HG03060 (cell line): ENCODE measurements around the gene DNAJC13.
A peak's percentile ranks its signal among the peaks of the same experiment; 100 is the strongest.
"Not testable (repeated sequence)": the region's sequence is repeated elsewhere in the genome, so short reads cannot be mapped to it uniquely, and the experiment has no call there.

Experiments
- ATAC-seq: cut with Tn5 transposase; IDR thresholded peaks from one replicate; pipeline ENCODE4 v1.9.1; 2021; ENCODE audit warnings: low read depth, moderate number of reproducible peaks; ENCODE audit not compliant: unreplicated experiment

Gene DNAJC13

GRCh38 chr3:132538072-132538471 is 120.8 kb downstream of the DNAJC13 start:
- no peak for ATAC-seq

- no peak for ATAC-seq
These were observed 122.4 kb downstream of the DNAJC13 start for GRCh38 chr3:132539681-132540080.

- no peak for ATAC-seq
These were observed 125.3 kb downstream of the DNAJC13 start for GRCh38 chr3:132542577-132542976.

DNA sequence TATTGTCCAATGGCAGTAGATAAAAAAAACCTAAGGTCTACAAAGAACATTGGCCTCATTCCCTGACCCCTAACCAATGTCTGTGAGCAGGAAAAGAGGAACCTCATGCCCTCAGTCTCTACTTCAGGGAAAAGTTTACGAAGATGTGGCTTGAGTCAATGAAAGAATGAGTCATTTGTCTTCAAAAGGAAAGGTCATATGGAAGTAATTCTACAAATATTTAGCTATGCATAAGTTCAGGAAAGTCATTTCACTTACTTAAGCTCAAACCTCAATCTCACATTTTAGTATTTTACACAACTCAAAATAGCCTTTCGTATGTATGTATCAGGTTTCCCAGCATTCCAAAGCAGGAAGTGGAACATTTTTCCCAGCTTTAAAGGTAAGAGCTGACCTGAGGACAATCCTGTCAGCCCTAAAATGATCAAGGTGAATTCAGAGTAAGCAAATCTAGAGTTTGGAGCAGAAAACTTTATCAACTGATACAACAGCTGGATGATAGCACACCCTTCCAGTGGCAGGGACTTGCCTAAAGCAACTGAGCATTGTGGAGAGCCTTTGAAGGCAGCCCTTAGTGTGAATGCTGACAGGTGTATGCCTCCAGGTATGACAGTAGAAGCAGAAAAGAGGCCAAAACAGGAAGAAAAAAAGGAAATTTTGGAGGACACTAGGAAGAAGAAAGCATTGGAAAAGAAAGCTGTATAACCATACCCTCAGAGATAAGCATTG is 125.9 kb downstream of the DNAJC13 start:
- no peak for ATAC-seq

DNA sequence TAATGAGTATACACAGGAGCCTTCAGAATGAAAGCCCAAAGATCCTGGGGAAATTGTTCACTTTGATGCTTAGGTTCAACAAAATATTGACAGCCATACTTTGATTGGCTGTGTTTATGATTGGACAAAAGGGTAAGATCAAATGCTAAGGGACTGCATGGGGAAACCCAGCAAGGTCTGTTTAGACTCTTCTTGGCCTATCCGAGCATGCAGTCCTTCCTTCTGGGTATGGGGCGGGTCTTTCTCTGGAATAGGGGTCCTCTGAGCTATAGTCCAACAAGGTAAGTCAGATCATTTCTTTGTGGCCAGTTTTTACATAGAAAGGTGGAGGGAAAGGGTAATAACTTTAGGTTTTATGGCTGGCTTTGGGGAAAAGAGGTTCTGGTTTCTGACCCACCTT is 126.8 kb downstream of the DNAJC13 start:
- no peak for ATAC-seq

DNA sequence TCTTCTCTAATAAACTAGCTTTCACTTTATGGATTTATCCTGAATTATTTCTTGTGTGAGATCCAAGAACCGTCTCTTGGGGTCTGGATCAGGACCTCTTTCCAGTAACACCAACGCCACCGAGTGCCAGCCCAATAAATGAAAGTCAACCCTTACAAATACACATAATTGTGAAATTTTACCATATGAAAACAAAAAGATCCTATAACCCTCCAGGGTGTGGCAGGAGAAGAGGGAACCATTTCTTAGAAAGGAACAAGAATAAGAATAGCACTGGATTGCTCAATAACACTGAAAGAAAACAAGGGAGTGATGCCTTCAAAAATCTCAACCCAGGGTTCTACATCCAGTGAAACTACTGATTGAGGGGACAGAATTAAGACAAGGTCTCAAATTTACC is 128.2 kb downstream of the DNAJC13 start:
- ATAC-seq = no peak

DNA sequence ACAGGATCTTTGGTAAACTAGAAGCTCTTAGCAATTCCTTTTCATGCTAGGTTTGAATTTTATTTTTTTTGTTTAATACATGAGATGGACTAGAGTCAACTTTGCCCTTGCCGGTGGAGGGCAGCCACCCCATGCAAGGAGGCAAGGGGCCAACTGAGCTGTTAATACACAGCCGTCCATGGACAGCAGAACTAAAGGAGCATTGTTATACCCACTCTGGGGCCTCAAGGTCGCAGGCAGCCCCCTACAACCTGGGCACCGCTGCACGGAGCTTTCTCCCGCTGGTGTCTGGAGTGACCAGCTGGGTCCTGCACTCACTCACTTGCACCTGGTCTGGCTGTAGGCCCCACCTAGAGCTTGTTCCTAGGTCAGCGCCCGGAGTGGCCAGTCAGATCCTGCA is 131.9 kb downstream of the DNAJC13 start:
- ATAC-seq = no peak

- ATAC-seq = peak; percentile 86
These were observed 132.7 kb downstream of the DNAJC13 start for GRCh38 chr3:132549890-132550578.

DNA sequence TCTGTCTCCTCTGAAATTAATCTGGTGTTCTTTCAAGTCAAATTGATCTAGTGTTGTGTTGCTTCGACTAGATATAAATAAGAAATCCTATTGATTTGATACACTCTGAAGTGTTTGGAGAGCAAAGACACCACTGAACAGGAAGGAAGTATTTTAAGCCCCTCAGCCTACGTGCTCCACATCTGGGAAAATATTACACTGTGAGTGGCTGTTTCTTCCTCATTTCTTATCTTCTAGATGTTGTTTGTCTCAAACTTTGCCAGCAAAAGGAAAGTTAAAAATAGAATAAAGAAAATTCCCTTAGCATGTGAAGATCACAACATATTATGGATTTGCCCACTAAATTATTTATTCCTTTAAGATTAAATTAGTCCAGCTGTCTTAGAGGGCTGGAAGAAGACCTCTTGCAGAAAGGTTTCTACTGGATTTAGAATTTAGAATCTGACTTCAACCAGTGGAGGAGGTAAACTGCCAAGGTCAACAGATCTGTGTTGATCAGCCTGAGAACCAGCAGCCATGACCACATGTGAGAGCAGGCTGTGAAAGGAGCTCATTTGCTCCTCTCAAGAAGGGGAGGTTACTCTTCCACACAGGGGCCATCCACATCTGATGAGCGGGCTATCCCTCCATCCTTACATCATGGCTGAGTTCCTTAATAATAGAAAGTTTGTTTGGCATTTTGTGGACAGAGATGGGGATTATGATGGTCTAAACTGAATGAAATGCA is 133.4 kb downstream of the DNAJC13 start:
- ATAC-seq = no peak

DNA sequence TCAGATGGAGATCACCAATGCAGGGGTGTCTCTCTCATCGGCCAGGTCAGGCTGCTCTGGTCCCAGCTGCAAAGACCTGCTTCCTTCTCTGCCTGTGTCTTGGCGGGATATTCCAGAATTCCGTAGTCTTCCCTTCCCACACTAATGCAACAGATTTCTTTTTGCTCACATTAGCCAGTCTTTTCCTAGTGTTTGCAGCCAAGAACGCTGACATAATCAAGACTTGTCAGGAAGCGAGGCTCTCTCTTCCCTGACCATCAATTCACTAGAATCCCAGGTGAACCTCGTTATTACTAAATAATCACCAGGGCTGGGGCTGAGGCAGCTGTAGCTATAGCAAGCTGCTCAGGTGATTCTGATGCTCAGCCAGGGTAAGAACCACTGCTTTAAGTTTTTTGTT is 136.5 kb downstream of the DNAJC13 start:
- no peak for ATAC-seq

DNA sequence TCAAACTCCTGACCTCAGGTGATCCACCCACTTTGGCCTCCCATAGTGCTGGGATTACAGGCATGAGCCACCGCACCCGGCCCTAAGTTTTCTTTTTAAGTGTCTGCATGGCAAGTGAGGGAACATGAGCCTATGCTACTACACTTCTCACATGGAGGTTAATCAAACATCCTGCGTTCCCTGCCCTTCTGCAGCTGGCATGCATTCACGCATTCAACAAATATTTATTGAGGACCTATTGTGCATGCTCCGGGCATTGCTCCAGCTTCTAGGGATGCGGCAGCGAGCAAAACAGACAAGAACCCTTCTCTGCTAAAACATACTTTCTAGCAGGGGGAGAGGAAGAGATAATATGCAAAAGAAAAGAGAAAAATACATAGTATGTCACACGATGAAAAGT is 137.1 kb downstream of the DNAJC13 start:
- no peak for ATAC-seq

DNA sequence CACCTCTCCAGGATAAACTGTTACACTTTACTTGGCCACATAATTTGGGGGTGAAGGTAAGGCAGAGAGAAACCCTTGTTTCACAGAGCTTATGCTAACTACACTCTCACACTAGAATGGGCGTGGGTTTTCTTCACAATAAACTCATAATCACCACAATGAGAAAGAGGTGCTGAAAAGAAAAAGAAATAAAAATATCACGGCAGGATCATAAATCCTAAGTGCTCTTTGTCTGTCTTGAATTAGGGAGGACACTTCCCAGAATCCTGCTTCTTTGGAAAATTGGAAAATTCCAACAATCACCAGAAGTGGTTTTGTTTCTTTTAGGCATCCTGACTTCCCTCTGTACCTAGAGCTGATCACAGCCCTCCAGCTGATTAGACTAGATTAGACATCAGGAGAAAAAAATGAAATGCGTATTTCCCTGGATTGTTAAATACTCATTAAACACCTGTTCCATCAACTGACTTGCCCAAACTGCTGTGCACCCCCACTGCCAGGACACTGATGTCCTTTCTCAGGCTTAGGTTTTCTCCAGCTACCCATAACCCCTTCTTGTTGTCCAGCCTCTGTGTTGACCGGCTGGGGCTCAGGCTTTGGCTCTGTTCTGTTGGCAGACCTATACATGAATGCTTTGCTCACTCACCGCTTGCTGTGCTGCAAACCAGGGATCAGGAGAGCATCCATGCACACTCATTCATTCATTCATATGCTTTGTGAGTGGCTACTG is 138.2 kb downstream of the DNAJC13 start:
- ATAC-seq = no peak

- ATAC-seq = not testable (repeated sequence)
These were observed 138.7 kb downstream of the DNAJC13 start for GRCh38 chr3:132556036-132556386.

GRCh38 chr3:132556508-132557159 is 139.3 kb downstream of the DNAJC13 start:
- ATAC-seq = no peak

- no peak for ATAC-seq
These were observed 143.7 kb downstream of the DNAJC13 start for GRCh38 chr3:132561003-132561402.

GRCh38 chr3:132563420-132564069 is 146.2 kb downstream of the DNAJC13 start:
- no peak for ATAC-seq

DNA sequence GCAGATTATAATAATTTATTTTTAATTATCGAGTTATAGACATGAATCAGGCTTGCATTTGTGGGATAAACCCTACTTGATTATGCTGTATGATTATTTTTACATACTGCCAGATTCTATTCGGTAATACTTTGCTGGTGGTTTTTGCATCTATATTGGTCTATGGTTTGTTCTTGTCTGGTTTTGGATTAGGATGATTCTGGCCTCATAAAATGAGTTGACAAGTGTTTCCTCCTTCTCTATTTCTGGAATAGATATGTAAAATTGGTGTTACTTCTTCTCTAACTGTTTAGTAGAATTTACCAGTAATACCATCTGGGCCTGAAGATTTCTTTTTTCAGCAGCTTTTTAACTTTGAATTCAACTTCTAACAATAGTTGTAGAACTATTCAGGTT is 146.8 kb downstream of the DNAJC13 start:
- ATAC-seq = no peak

DNA sequence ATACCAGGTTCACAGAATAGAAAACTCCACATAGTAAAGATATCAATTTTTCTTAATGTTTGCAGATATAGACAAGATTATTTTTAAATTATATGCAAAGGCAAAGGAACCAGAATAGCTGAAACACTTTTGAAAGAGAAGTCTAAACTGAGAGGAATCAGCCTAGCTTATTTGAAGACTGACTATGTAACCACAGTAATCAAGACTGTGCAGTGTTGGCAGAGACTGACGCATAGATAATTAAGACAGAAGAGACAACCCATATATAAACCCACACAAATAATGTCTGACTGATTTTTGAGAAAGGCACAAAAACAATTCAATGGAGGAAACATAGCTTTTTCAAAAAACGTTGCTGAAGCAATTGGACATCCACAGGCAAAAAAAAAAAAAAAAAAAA is 151.1 kb downstream of the DNAJC13 start:
- ATAC-seq = no peak

GRCh38 chr3:132569153-132569552 is 151.9 kb downstream of the DNAJC13 start:
- no peak for ATAC-seq

DNA sequence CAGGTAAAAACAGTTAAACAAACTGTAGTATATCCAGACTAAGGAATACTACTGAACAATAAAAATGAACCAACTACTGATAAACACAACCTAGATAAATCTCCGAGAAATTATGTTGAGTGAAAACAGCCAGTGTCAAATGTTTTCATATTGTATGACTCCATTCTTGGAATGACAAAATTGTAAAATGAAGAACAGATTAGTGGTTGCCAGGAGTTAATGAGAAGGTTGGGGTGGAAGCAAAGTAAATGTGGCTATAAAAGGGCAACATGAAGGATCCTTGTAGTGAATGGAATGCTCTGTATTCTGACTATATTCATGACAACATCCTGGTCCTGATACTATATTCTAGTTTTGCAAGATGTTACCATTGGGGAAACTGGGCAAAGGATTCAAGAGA is 152.3 kb downstream of the DNAJC13 start:
- no peak for ATAC-seq
